ENCODE measurements around the gene SHANK3.
"Not testable (repeated sequence)": the region's sequence is repeated elsewhere in the genome, so short reads cannot be mapped to it uniquely, and the experiment has no call there.

The SHANK3 gene

DNA sequence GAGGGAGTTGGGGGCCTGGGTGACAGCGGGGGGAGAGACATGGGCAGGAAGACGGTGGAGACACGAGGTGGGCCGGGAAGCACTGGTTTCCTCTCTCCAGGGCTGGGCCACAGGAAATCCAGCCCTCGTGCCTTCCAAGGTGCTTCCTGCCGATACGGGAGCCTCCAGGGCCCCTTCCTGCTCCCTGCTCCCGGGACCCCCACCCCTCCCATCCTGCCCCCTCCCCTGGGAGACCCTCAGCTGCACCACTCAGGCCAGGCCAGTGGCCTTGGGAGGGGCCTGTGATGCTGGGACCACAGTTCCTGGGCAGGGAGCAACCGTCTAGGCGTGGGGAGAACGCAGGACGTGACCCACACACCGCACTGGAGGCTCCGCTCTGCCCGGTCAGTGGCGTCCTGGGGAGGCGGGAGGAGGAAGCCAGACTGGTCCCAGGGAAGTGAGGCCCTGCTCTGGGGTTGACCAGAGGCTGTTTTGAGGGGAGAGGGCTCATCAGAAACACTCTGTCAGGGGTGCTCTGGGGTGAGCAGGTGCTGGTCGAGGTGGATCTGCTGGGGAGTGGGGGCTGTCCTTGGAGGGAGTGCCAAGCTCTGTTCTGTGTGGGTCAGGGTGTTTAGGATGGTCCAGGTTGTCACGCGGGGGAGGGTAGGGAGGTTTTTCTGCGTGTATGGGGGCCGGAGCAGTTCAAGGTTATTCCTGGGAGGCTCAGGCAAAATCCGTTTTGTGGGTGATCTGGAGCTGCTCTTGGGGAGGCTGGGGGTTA is at the start of gene SHANK3:
SHANK3 (plus strand) TSS at position 353 of the 760 bp plus-strand sequence.
- no peak for DNase-seq

DNA sequence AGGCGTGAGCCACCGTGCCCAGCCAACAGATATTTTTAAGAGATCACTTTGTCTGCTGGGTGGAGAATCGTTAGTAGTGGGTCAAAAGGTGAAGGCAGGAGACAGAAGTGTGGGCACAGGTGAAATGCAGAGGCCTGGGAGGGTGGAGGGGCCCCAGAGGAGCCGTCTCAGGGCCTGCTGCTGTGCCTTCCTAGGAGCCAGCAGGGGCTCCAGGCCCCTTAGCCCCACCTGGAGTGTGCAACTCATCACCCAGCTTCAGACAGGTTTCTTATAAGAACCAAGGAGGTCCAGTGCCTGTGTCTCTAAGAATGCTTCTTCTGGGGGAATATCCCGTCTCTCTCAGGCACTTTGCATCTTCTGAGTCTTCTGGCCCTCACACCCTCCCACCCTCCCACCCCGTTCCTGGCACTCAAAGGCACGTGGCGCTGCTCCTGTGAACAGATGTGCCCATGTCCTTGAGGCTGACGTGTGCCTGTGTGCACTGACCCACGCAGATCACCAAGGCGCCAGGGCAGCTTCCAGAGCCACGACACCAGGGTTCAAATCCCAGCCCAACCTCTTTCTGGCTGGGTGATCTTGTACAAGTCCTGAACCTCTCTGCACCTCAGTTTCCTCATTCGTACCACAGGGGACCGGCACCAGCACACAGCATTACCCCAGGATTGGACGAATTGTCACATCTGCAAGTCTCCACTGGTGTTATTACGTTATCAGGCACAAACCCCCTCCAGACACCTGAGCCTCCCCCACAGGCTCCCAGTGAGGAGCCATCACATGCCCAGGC is 48.1 kb upstream of the SHANK3 start:
- no peak for DNase-seq

DNA sequence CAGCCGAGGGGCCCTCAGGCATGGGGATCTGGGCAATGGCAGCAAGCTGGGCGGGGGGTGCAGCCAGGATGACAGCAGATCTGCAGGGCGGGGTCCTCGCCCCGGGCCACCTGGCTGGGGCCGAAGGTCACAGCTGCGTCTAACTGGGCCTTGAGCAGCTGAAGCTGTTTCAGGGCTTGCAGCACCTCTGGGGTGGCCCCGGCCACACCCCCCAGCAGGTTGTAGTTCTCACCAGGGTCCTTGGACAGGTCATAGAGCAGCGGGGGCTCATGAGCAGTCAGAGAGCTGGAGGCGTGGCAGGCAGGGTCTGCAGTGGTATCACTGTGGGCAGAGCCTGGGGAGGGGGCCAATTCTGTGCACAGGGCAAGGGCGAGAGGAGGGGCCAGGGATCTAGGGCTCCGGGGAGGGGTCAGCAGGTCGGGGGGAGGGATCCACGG is 47.5 kb upstream of the SHANK3 start:
- no peak for DNase-seq

DNA sequence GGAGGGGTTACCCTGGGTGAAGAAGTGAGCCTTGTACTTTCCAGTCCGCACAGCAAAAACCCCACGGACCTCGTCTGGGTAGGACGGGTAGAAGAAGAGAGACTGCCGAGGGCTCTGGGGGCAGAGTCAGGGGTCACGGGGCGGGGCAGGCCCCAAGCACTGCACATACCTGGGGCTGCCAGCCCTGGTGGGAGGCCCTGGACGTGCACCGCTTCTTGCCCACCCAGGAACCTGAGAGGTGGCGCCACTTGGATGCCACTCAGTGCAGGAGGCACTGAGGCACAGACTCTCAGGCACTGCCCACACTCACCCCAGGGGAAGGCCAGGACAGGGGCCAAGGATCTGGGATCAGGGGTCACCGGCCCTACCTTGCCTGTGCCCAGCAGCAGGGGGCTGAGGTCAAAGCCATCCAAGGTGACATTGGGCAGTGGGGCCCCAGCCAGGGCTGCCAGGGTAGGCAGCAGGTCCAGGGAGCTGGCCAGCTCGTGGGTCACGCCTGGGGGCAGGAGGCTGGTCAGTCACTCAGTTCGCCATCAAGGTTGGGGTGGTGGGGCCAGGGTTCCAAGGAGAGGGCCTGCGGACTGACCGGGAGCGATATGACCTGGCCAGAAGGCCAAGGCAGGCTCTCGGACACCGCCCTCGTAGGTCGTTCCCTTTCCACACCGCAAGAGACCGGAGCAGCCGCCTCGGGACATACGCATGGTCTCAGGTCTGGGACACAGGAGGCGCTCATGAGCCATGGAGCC is 46.9 kb upstream of the SHANK3 start:
- DNase-seq = no peak

DNA sequence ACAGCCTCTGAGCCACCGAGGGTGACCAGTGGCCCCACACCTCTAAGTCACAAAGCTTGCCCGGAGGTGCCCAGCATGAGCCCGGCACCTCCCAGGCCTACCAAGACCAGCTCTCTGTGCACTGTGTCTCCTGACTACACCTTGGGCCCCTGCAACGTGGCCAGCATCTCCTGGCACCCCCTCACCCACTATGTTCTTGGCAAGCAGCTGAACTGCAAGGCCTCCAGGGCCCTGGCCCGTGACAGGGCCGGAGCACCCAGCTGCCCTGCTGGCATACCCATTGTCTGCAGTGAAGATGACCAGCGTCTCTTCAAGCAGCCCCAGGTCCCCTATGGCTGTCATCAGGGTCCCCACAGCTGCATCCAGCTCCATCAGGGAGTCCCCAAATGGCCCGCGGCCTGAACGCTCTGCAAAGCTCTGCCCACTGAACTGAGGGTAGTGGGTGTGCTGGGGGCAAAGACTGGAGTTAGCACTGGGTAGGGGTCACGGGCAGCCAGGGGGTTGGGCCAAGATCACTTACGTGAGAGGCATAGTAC is 46.2 kb upstream of the SHANK3 start:
- DNase-seq = no peak

DNA sequence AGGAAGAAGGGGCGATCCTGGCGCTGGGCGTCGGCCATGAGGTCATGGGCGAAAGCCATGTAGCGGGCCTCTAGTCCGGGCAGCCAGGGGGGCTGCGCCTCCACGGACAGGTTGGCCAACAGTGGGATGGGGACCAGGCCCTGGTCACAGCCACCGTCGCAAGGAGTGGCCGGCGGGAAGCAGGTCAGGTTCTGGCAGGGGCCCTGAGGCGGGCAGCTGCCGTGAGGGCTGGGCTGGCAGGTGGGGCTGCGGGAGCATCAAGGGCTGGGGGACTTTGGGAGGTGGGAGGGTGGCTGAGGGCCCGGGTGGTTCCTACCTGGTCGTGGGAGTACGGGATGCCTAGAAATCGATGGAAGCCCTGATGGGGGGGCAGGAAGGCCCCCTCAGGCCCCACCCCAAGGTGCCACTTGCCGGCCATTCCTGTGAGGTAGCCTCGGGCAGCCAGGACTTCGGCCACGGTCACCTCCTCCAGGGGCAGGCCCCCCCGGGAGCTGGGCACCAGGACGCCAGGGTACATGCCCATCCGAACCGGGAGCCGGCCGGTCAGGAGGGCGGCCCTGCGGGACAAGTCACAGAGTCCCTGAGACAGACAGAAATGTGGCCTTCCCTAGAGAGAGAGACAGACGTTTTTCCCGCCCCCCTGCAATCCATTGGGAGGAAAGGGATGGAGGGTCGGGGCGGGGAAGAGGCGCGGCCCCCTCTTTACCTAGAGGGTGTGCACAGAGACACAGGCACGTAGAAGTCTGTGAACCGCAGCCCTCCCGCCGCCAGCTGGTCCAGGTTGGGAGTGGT is 45.6 kb upstream of the SHANK3 start:
- DNase-seq = no peak

DNA sequence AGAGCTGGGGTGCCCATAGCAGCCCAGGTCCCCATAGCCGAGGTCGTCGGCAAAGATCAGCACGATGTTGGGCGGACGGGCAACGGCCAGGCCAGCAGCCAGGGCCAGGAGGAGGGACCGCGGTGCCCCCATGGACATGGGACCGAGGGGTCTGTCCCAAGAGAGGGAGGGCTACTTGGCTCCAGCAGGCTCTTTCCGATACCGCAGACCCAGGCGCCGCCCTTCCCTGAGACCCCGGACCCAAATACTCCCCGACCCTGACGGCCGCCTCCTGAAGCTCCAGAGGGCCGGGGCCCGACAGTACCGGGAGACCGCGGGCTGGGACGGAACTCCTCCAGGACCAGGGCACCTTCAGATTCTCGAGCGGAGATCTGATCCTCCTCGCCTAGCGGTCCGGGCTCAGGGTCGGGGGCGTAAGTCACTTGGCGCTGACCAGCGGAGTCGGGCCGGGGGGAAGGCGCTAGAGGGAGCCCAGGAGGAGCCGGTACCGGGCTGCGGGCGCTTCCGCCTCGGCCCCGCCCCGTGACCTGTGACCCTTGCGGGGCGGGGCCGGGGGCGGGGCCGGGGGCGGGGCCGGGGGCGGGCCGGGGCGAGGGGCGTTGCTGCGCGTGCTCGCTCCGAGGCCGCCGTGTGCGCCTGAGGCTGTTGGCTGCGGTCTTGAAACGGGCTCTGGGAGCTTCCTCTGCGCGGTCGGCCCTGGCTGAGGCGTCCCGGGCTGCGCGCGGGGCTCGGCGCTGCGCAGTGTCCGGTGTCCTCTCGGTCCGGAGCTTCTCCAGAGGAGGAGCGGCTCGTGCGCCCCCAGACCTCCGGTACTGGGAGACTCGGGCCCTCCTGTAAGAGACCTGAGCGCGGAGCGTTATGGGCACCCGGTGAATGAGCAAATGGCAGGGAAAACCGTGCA is 44.7 kb upstream of the SHANK3 start, which contains the start of gene ARSA:
ARSA (minus strand) TSS at position 511 of the 901 bp plus-strand sequence; CDS start at position 138, 373 bp downstream.
- peak; percentile 90 for DNase-seq

DNA sequence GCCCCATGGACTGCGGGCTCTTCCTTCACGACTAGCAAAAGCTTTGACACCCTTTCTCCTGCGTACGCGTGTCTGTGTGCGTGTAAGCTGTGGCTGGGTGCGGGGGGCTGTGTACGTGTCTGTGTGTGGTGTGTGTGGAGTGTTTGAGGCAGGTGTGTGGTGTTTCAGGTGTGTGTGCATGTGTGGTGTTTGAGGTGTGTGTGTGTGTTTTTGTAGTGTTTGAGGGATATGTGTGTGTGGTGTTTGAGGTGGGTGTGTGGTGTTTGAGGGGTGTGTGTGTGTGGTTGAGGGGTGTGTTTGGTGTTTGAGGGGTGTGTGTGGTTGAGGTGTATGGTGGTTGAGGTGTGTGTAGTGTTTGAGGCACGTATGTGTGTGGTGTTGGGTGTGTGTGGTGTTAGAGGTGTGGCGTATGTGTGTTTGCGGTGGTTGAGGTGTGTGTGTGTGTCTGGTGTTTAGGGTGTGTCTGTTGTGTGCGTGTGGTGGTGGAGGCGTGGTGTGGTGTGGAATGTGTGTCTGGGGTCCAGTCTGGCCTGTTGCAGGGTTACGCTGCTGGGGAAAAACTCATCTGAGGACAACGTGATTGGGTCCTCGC is 44.0 kb upstream of the SHANK3 start:
- DNase-seq = no peak

DNA sequence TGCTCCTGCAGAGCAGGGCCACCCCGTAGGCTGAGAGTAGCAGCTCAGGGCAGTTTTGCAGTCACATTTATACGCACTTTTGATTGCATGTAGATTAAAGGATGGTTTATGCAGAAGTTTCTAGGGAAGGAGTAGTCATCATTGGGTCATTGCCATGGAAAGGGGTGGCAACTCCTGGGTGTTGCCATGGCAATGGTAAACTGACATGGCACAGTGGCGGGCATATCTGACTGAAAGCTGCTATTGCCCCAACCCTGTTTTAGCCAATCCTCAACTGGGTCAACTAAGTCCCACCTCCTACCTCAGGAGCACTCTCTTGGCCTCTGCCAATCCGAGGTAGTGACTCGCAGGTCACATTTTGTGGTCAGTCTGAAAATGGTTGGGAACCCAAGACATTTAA is 42.2 kb upstream of the SHANK3 start:
- DNase-seq = no peak

DNA sequence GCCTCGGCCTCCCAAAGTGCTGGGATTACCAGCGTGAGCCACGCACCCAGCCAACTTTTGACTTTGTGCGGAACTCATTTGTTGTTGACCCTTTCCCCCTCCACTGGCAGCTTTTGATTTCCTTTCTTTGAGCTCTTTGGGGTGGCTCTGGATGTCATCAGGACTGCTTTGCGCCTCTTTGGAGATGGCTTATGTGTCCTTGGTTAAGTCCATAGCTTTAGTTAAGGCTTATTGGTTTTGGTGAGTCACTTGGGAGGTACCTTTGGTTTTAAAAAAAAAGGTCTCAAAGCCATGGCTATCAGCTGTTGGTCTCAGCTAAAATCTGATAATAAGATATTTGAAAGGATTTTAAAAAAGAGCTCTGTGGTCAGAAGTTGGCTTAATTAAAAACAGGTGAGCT is 39.5 kb upstream of the SHANK3 start:
- DNase-seq = no peak

DNA sequence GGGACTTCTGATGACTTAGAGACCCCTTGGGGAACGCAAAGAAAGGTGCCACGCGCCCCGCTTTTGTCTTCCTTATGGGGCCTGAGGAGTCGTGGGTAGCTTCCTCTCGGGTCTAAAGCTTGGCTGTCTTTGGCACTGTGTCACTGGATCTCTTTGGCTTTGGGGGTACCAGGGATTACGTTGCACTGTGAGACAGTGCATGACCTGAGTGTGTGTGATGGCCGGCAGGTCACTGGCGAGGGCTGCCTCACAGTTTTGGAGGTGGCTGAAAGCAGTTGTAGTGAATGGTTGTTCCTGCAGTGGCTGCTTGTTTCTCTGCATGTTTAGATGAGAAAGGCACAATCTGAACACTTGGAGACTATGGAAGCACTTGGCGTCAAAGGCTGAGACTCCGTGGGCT is 38.9 kb upstream of the SHANK3 start:
- DNase-seq = no peak

DNA sequence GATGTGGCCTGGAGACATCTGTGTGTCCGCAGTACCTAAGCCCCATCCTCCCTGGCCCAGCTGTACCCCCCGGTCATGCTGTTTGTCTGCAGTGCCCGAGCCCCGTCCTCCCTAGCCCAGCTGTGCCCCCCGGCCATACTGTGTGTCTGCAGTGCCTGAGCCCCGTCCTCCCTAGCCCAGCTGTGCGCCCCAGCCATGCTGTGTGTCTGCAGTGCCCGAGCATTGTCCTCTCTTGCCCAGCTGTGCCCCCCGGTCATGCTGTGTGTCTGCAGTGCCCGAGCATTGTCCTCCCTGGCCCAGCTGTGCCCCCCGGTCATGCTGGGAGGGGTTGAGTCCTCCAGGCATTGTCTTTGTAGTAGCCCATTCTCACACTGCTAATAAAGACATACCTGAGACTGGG is 37.0 kb upstream of the SHANK3 start:
- no peak for DNase-seq

DNA sequence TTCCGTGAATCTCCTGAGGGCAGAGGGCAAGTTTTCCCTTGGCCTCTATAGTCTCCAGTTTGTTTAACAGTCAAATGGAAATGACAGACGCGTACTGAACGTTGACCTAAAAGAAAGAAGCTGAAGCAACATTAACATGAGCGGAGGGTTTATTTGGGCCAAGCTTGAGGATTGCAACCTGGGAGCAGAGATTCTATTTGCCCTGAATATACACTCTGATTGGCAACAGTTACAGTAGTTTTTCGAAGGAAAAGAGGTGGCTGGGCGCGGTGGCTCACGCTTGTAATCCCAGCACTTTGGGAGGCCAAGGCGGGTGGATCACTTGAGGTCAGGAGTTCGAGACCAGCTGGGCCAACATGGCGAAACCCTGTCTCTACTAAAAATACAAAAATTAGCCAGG is 32.3 kb upstream of the SHANK3 start:
- not testable (repeated sequence) for DNase-seq

DNA sequence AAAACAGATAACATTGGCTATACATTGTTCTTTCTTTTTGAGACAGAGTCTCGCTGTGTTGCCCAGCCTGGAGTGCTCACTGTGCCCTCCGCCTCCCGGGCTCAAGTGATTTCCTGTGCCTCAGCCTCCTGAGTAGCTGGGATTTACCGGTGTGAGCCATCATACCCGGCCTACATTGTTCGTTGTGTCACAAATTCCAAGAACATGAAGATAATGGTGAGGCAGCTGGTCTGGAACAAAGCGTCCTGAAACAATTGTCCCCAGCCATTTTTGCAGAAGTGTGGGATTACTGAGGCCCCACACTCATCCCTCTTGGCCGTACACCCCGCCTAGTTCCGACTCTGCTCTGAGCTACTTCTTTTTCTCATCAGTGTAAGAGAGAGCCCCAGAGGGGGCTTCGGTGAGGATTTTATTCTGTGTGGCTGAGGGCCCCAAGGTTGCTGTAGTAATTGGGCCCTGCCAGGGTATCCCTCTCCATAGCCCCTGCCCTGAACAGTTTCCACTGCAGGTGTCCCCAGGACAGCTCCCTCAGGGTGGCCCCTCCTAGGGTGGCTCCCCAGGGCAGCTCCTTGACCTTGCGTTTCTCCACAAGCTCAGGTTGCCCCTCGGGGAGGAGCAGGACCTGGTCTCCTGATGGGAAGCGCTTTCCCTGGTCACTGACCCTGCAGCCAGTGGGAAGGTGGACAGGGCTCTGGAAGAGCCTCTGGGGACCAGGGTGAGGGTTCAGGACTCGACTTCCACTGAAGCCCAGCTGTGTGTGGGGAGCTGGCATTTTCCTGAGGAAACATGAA is 31.6 kb upstream of the SHANK3 start:
- no peak for DNase-seq

DNA sequence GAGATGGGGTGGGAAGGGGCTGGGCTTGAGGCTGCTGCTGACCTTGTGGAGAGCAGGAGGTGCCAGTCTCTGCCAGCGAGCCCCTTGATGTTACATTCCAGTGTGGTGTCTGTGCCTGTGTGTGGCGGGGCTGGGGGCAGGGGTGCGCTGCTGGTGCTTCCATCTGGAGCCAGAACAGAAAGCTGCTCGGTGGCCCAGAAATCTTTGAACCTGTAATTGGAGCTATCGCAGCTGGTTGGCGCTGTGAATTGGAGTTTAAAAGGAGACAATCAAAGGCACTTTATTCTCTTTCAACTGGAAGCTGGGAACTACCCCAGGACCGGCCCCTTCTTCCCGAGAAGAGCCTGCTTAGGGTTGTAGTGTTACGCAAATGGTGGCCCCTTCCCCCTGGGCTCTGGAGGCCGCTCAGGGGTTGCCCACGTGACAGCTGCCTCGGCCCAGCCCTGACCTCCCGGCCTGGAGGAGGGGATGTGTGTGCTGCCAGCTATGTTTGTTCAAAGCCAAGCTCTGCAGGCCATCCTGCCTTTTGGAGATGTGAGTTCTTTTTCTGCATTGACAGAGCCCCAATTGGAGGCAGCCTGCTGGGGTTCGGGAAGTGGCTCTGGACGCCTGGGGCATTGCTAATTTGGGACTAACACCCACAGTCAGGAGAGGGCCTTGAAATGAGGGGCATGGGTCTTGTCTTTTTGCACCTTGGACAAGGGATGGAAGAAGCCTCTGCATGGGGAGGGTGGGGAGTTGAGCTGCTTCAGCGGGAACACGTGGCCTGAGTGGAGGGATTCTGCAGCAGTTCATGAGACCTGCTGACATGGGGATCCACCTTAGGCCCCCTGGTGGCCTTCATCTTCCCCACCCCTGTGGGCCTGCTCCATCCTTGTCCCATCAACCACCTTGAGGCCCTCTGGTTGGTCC is 30.7 kb upstream of the SHANK3 start:
- DNase-seq = peak; percentile 85

DNA sequence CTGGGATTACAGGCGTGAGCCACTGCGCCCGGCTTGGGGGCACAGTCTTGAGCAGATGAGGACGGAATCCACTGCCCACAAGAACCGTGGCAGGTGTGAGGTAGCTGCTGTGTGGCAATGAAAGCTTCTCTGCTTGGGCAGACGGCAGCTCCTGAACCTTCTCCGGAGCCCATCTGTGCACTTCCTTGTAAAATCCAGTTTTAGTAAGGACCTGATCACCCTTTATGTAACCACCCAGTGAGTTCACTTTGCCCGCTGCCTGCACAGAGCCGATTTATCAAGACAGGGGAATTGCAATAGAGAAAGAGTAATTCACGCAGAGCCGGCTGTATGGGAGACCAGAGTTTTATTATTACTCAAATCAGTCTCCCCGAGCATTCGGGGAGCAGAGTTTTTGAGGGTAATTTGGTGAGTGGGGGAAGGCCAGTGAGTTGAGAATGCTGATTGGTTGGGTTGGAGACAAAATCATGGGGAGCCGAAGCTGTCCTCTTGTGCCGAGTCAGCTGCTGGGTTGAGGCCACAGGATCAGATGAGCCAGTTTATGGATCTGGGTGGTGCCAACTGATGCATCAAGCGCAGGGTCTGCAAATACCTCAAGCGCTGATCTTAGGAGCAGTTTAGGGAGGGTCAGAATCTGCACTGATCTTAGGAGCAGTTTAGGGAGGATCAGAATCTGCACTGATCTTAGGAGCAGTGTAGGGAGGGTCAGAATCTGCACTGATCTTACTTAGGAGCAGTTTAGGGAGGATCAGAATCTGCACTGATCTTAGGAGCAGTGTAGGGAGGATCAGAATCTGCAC is 29.4 kb upstream of the SHANK3 start:
- DNase-seq = not testable (repeated sequence)

DNA sequence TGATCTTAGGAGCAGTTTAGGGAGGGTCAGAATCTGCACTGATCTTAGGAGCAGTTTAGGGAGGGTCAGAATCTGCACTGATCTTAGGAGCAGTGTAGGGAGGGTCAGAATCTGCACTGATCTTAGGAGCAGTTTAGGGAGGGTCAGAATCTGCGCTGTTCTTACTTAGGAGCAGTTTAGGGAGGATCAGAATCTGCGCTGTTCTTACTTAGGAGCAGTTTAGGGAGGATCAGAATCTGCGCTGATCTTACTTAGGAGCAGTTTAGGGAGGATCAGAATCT is 28.9 kb upstream of the SHANK3 start:
- DNase-seq = not testable (repeated sequence)

DNA sequence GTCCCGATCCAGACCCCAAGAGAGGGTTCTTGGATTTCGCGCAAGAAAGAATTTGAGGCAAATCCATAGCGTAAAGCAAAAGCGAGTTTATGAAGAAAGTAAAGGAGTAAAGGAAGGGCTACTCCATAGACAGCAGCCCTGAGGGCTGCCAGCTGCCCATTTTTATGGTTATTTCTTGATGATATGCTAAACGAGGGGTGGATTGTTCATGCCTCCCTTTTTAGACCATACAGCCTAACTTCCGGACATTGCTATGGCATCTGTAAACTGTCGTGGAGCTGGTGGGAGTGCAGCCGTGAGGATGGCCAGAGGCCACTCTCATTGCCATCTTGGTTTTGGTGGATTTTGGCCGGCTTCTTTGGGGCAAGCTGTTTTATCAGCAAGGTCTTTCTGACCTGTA is 19.4 kb upstream of the SHANK3 start:
- no peak for DNase-seq

All from retina (tissue), 1 donor.